GM12878 (cell line): ENCODE measurements around the gene HDAC3. TPM values are rescaled to one million over a fixed set of nuclear protein-coding genes. Genes with fewer than 3 reads are reported as not detected.

Source experiments
- ATAC-seq: fragments of 200-7000 bp; cut with Tn5 transposase; 3 replicates; pipeline ENCODE4 v1.9.1; 2020; ENCODE audit warnings: mild to moderate bottlenecking, moderate library complexity
- BruUV-seq: library from RNA; stranded (reverse); fragments of 400-500 nt; replicated peaks from 2 replicates; lab custom pipeline; 2021; lab: Mats Ljungman, UMichigan
- CTCF ChIA-PET: fragments of 300-600 bp; sonication (Branson Sonifier 250); formaldehyde crosslinking; extraction: SDS; loops from one replicate; lab custom pipeline; 2021; ENCODE audit warnings: inconsistent platforms; lab: Yijun Ruan, JAX
- POLR2A ChIA-PET: fragments of 350-600 bp; formaldehyde crosslinking; extraction: SDS; loops from one replicate; lab custom pipeline; 2021; ENCODE audit warnings: inconsistent platforms; lab: Charles Lee
- RAD21 ChIA-PET: fragments of 300-600 bp; sonication (Branson Sonifier 250); formaldehyde crosslinking; loops from one replicate; lab custom pipeline; 2023; ENCODE audit warnings: antibody characterized with exemption; ENCODE audit not compliant: unreplicated experiment; lab: Charles Lee
- SMC1A ChIA-PET: fragments of 300-600 bp; sonication (Branson Sonifier 250); formaldehyde crosslinking; loops from one replicate; lab custom pipeline; 2023; ENCODE audit not compliant: unreplicated experiment, uncharacterized antibody; lab: Charles Lee
- DNase-seq: peaks from one replicate; pipeline ENCODE4 v3.0.0-alpha.2; 2011; ENCODE audit warnings: low read depth, low spot score
- FAIRE-seq: peaks from 3 replicates; lab custom pipeline; 2011; peaks lifted over from hg19 to GRCh38; lab: Jason Lieb, UNC
- H2AFZ ChIP-seq: 2 replicates; pipeline ENCODE4 v1.6.0; 2011; ENCODE audit warnings: low read depth, low read length, control low read depth; ENCODE audit not compliant: control insufficient read depth
- H3K27ac ChIP-seq: 2 replicates; pipeline ENCODE4 v1.5.1; 2011; ENCODE audit warnings: control low read depth; ENCODE audit not compliant: control insufficient read depth, insufficient read depth
- H3K27me3 ChIP-seq, 2 experiments: replicated peaks in 1 of 2; 2 replicates each; pipeline versions ENCODE4 v1.6.0 to v1.6.1; 2011; ENCODE audit warnings: low read length in 1 of 2; ENCODE audit not compliant: control insufficient read depth in 2 of 2, insufficient read depth in 2 of 2
- H3K36me3 ChIP-seq, 2 experiments: 2 replicates each; pipeline ENCODE4 v1.5.1; 2011; ENCODE audit warnings: low read length in 1 of 2; ENCODE audit not compliant: control insufficient read depth in 2 of 2, insufficient read depth in 2 of 2
- H3K4me1 ChIP-seq: 2 replicates; pipeline ENCODE4 v1.6.1; 2011; ENCODE audit warnings: mild to moderate bottlenecking, low read length, moderate library complexity, mixed read lengths; ENCODE audit not compliant: control insufficient read depth, insufficient read depth
- H3K4me2 ChIP-seq: 2 replicates; pipeline ENCODE4 v1.6.0; 2011; ENCODE audit warnings: control low read depth; ENCODE audit not compliant: control insufficient read depth, insufficient read depth
- H3K4me3 ChIP-seq: fragments of 200-600 bp; sonication (generic); 2 replicates; pipeline ENCODE4 v1.5.1; 2016
- H3K79me2 ChIP-seq: 2 replicates; pipeline ENCODE4 v1.6.0; 2011; ENCODE audit warnings: low read length; ENCODE audit not compliant: control insufficient read depth, insufficient read depth
- H3K9ac ChIP-seq: 2 replicates; pipeline ENCODE4 v1.8.0; 2011; ENCODE audit warnings: low read length, control low read depth, mixed read lengths; ENCODE audit not compliant: control insufficient read depth, insufficient read depth
- H3K9me3 ChIP-seq: replicated peaks from 3 replicates; pipeline ENCODE4 v1.5.1; 2011; ENCODE audit warnings: mild to moderate bottlenecking, low read length; ENCODE audit not compliant: control insufficient read depth, insufficient read depth
- H4K20me1 ChIP-seq: 2 replicates; pipeline ENCODE4 v1.6.0; 2011; ENCODE audit not compliant: control insufficient read depth, insufficient read depth
- ASH2L ChIP-seq: fragments of 300-600, 200-600 bp; sonication (generic); IDR thresholded peaks from 2 replicates; pipeline ENCODE4 v1.6.1; 2017; ENCODE audit warnings: low read depth, mild to moderate bottlenecking, borderline replicate concordance
- CHD1 ChIP-seq: IDR thresholded peaks from 2 replicates; pipeline ENCODE4 v1.6.1; 2012; ENCODE audit warnings: low read depth, low read length, improper control_type of control experiment
- E2F4 ChIP-seq: IDR thresholded peaks from 2 replicates; pipeline ENCODE4 v1.6.1; 2012; ENCODE audit warnings: low read depth, low read length, improper control_type of control experiment
- FOXM1 ChIP-seq: IDR thresholded peaks from 2 replicates; pipeline ENCODE4 v1.6.1; 2012; ENCODE audit warnings: low read depth, mild to moderate bottlenecking, inconsistent platforms, low read length, moderate library complexity
- HDGF ChIP-seq: fragments of 450-650 bp; IDR thresholded peaks from 2 replicates; pipeline ENCODE4 v1.6.1; 2016; ENCODE audit warnings: antibody characterized with exemption
- JUNB ChIP-seq: IDR thresholded peaks from 2 replicates; pipeline ENCODE4 v1.6.1; 2016; ENCODE audit warnings: antibody characterized with exemption, mild to moderate bottlenecking
- LARP7 ChIP-seq: fragments of 450-650 bp; IDR thresholded peaks from 2 replicates; pipeline ENCODE4 v1.6.1; 2017; ENCODE audit warnings: mild to moderate bottlenecking
- MTA2 ChIP-seq: fragments of 450-650 bp; IDR thresholded peaks from 2 replicates; pipeline ENCODE4 v1.6.1; 2016; ENCODE audit warnings: low read depth, mild to moderate bottlenecking, moderate library complexity
- MXI1 ChIP-seq: fragments of 150-350 bp; IDR thresholded peaks from 2 replicates; pipeline ENCODE4 v1.6.1; 2011; ENCODE audit warnings: low read depth, mild to moderate bottlenecking, inconsistent platforms, low read length, improper control_type of control experiment
- NFXL1 ChIP-seq: fragments of 450-650 bp; IDR thresholded peaks from 2 replicates; pipeline ENCODE4 v1.6.1; 2017; ENCODE audit warnings: antibody characterized with exemption, mild to moderate bottlenecking, borderline replicate concordance
- RB1 ChIP-seq: fragments of 450-650 bp; formaldehyde crosslinking; IDR thresholded peaks from 2 replicates; pipeline ENCODE4 v1.6.1; 2017; ENCODE audit warnings: mild to moderate bottlenecking, borderline replicate concordance
- TAF1 ChIP-seq: IDR thresholded peaks from 2 replicates; pipeline ENCODE4 v1.6.1; 2011; ENCODE audit warnings: mild to moderate bottlenecking, low read depth, low read length, borderline replicate concordance
- ZNF24 ChIP-seq: fragments of 450-650 bp; IDR thresholded peaks from 2 replicates; pipeline ENCODE4 v1.6.1; 2017; ENCODE audit warnings: antibody characterized with exemption, mild to moderate bottlenecking
- ZNF687 ChIP-seq: fragments of 450-650 bp; IDR thresholded peaks from 2 replicates; pipeline ENCODE4 v1.6.1; 2017; ENCODE audit warnings: mild to moderate bottlenecking, moderate library complexity
- WGBS: methylation state at CpG from one replicate; pipeline ENCODE4 v1.1.6; 2016; ENCODE audit warnings: low lambda C conversion rate; ENCODE audit not compliant: insufficient replicate concordance, insufficient coverage; ENCODE audit errors: missing lambda C conversion rate; 5-methylcytosine and 5-hydroxymethylcytosine counted together
- in situ Hi-C: fragments of 300-500 bp; cut with MboI; formaldehyde crosslinking; loops from 9 replicates; pipeline ENCODE4 v1.14.3; 2018; ENCODE audit warnings: mixed read lengths
- intact Hi-C: fragments of 100-400 bp; cut with micrococcal nuclease; formaldehyde crosslinking; loops from one replicate; pipeline ENCODE4 v1.14.2; 2022; ENCODE audit not compliant: unreplicated experiment
- polyA plus RNA-seq, 11 experiments: library from polyadenylated mRNA; depleted of rRNA in 4 of 11; unstranded in 6 of 11; stranded (reverse) in 5 of 11; fragments of >200 nt; fragmentation: Nextera tagmentation in 4 of 11; fragmentation: Illumina TruSeq in 1 of 11; extraction: Ambion mirVana in 4 of 11; extraction: Trizol in 1 of 11; gene quantifications; 1 replicate in 1 of 11; 2 replicates in 10 of 11; pipeline versions ENCODE4 v1.2.1 to v1.2.3, GENCODE V29; 2011 to 2016; ENCODE audit warnings: inconsistent platforms in 2 of 11, missing spikeins in 2 of 11, low read depth in 1 of 11
- total RNA-seq, 4 experiments: library from RNA; depleted of rRNA in 3 of 4; stranded (reverse); fragments of >200 nt in 3 of 4; fragmentation: Illumina TruSeq in 1 of 4; extraction: Trizol in 1 of 4; gene quantifications; 2 replicates each; pipeline versions ENCODE4 v1.2.1 to v1.2.3, GENCODE V29; 2013 to 2021

The HDAC3 gene
- total and polyA plus RNA-seq, 10 of the 15 experiments (the other 5 are each of a cell fraction or from before 2014, with no cell fraction given) = 62.2 to 140 (median 112) TPM

GRCh38 chr5:141617682-141618029 is 19.0 kb downstream of the HDAC3 start:
- no peak for FAIRE-seq
- peak overlapping the region; percentile 84 for H3K27ac ChIP-seq
- in situ Hi-C loops = loop anchor here (25.0 kb wide), 2 partner anchors 1205 to 1580 kb away; partner anchors contain the start of genes ANKHD1 and NRG2
- H3K27me3 ChIP-seq = no peaks in the 10 kb centered on the region
- ChIA-PET SMC1A (interaction anchor here (1.2 to 14.0 kb wide), 9 partner anchors 12 to 306 kb away, joined by 3 to 245 read pairs (median 6); partner anchors contain the start of genes DELE1, FCHSD1, HDAC3 and RELL2), POLR2A (interaction anchor here (1.0 to 13.9 kb wide), 11 partner anchors 10 to 351 kb away, joined by 4 to 215 read pairs (median 11); partner anchors contain the start of genes FCHSD1, HDAC3, RELL2 and RNF14), CTCF (interaction anchor here (0.7 to 15.5 kb wide), 15 partner anchors 8 to 352 kb away, joined by 3 to 517 read pairs (median 5); partner anchors contain the start of genes FCHSD1, HDAC3, PCDHGA10 and RELL2), RAD21 (interaction anchor here (0.6 to 9.9 kb wide), 10 partner anchors 10 to 1123 kb away, joined by 3 to 299 read pairs (median 12); partner anchors contain the start of genes HDAC3, PCDHGA10 and RELL2)
- H3K4me3 ChIP-seq = peak overlapping the region; percentile 89
- no peak for DNase-seq
- TSS peak; percentile 45 for BruUV-seq
- peaks cover 5 to 18% of the 10 kb centered on the region in 2 experiments for H3K36me3 ChIP-seq
- no peaks in the 10 kb centered on the region for H3K9me3 ChIP-seq
- TF ChIP-seq NFXL1 = no peak
- no peak for TF ChIP-seq TAF1
- TF ChIP-seq RB1 = no peak
- TF ChIP-seq ASH2L = no peak
- TF ChIP-seq HDGF = no peak
- TF ChIP-seq CHD1 = no peak
- TF ChIP-seq E2F4 = no peak
- TF ChIP-seq LARP7 = no peak
- no peak for TF ChIP-seq FOXM1
- TF ChIP-seq JUNB = no peak
- no peak for TF ChIP-seq MTA2
- TF ChIP-seq ZNF24 = no peak
- no peak for TF ChIP-seq MXI1
- TF ChIP-seq ZNF687 = no peak
- intact Hi-C loops = loop anchor here (2.0 to 10.0 kb wide), 2 partner anchors 17 to 903 kb away; no protein-coding TSS in a partner anchor
- peaks cover 5% of the 10 kb centered on the region for H3K4me1 ChIP-seq
- ATAC-seq = no peak
- peaks cover 55% of the 10 kb centered on the region for H3K79me2 ChIP-seq
- H3K9ac ChIP-seq = peak overlapping the region; percentile 87
- peak overlapping the region; percentile 91 for H3K4me2 ChIP-seq
- H4K20me1 ChIP-seq = no peaks in the 10 kb centered on the region
- 0% methylated on average over 9 of the region's 9 CpGs for WGBS
- H2AFZ ChIP-seq = no peak overlapping the region; the same call in 1 of the 2 replicates
